ENCODE results near the gene GP1BA.

GP1BA gene

GRCh38 chr17:4939546-4939795 lies 7.4 kb downstream of the GP1BA start:
- no peaks in the 10 kb centered on the region for H3K27me3 ChIP-seq (ENCODE audit: insufficient read depth, low read length)
- H3K79me2 ChIP-seq (ENCODE audit: insufficient read depth, low read length): peaks cover 16% of the 10 kb centered on the region; the same call in 1 of the 2 replicates
- H3K4me2 ChIP-seq (ENCODE audit: low read length): peak overlapping the region; percentile 84
- no peak overlapping the region for H2AFZ ChIP-seq (ENCODE audit: low read length)
- peaks cover 48% of the 10 kb centered on the region for H3K4me1 ChIP-seq (ENCODE audit: insufficient read depth, low read length, severe bottlenecking)
- H3F3A ChIP-seq (ENCODE audit: insufficient read depth, low read length): peaks cover 8% of the 10 kb centered on the region
- no peaks in the 10 kb centered on the region for H3K9me3 ChIP-seq (ENCODE audit: low read length)
- H3K27ac ChIP-seq (ENCODE audit: low read depth, low read length, poor library complexity, severe bottlenecking): peak overlapping the region; percentile 85
- H3K36me3 ChIP-seq (ENCODE audit: insufficient read depth, low read length): peaks cover 66% of the 10 kb centered on the region
- no peak for TF ChIP-seq CTCF (IDR thresholded peaks at IDR 0.05; ENCODE audit: low read length)
- TF ChIP-seq EZH2 (IDR thresholded peaks at IDR 0.05; ENCODE audit: borderline replicate concordance, low read length): no peak
- H3K9me2 ChIP-seq (ENCODE audit: low read depth, low read length): no peaks in the 10 kb centered on the region
- H3K4me3 ChIP-seq (ENCODE audit: low read depth, low read length, poor library complexity, severe bottlenecking): peak overlapping the region; percentile 85
- no peaks in the 10 kb centered on the region for H4K20me1 ChIP-seq (ENCODE audit: insufficient read depth, low read length)
- peak overlapping the region; percentile 98 for H3K9ac ChIP-seq (ENCODE audit: low read length)

GRCh38 chr17:4939796-4940554 lies 7.9 kb downstream of the GP1BA start, which contains the start of the genes RNF167 and SLC25A11:
TSS of gene RNF167 (plus strand) at chr17:4940268. CDS start at chr17:4940910, 642 bp downstream.
TSS of gene SLC25A11 (minus strand) at chr17:4940046. CDS start at chr17:4939910, 136 bp downstream.
- peak within 1 kb of the TSS; percentile 85 for H3K4me3 ChIP-seq (ENCODE audit: low read depth, low read length, poor library complexity, severe bottlenecking)
- no peaks in the 10 kb centered on the region for H3K27me3 ChIP-seq (ENCODE audit: insufficient read depth, low read length)
- peaks cover 16% of the 10 kb centered on the region; the same call in 1 of the 2 replicates for H3K79me2 ChIP-seq (ENCODE audit: insufficient read depth, low read length)
- H3K4me1 ChIP-seq (ENCODE audit: insufficient read depth, low read length, severe bottlenecking): peaks cover 50% of the 10 kb centered on the region
- peak within 1 kb of the TSS; percentile 98 for H3K9ac ChIP-seq (ENCODE audit: low read length)
- H3F3A ChIP-seq (ENCODE audit: insufficient read depth, low read length): peaks cover 13% of the 10 kb centered on the region
- peaks cover 71% of the 10 kb centered on the region for H3K36me3 ChIP-seq (ENCODE audit: insufficient read depth, low read length)
- H2AFZ ChIP-seq (ENCODE audit: low read length): no peak within 1 kb of the TSS
- no peaks in the 10 kb centered on the region for H3K9me2 ChIP-seq (ENCODE audit: low read depth, low read length)
- TF ChIP-seq EZH2 (IDR thresholded peaks at IDR 0.05; ENCODE audit: borderline replicate concordance, low read length) (no peak), CTCF (IDR thresholded peaks at IDR 0.05; ENCODE audit: low read length) (no peak)
- peak within 1 kb of the TSS; percentile 100 for H3K4me2 ChIP-seq (ENCODE audit: low read length)
- peak within 1 kb of the TSS; percentile 85 for H3K27ac ChIP-seq (ENCODE audit: low read depth, low read length, poor library complexity, severe bottlenecking)
- H4K20me1 ChIP-seq (ENCODE audit: insufficient read depth, low read length): no peaks in the 10 kb centered on the region
- no peaks in the 10 kb centered on the region for H3K9me3 ChIP-seq (ENCODE audit: low read length)

GRCh38 chr17:4940555-4941318 lies 8.7 kb downstream of the GP1BA start:
- Histone ChIP-seq H3K36me3 (ENCODE audit: insufficient read depth, low read length) (peaks cover 75% of the 10 kb centered on the region), H3K27ac (ENCODE audit: low read depth, low read length, poor library complexity, severe bottlenecking) (peak overlapping the region; percentile 85), H3K4me3 (ENCODE audit: low read depth, low read length, poor library complexity, severe bottlenecking) (peak overlapping the region; percentile 85), H4K20me1 (ENCODE audit: insufficient read depth, low read length) (no peaks in the 10 kb centered on the region), H3K9ac (ENCODE audit: low read length) (peak overlapping the region; percentile 97), H2AFZ (ENCODE audit: low read length) (no peak overlapping the region), H3K9me3 (ENCODE audit: low read length) (no peaks in the 10 kb centered on the region), H3K79me2 (ENCODE audit: insufficient read depth, low read length) (peaks cover 16% of the 10 kb centered on the region; the same call in 1 of the 2 replicates), H3K27me3 (ENCODE audit: insufficient read depth, low read length) (no peaks in the 10 kb centered on the region), H3K4me1 (ENCODE audit: insufficient read depth, low read length, severe bottlenecking) (peaks cover 58% of the 10 kb centered on the region), H3K4me2 (ENCODE audit: low read length) (peak overlapping the region; percentile 100), H3K9me2 (ENCODE audit: low read depth, low read length) (no peaks in the 10 kb centered on the region), H3F3A (ENCODE audit: insufficient read depth, low read length) (peaks cover 15% of the 10 kb centered on the region)
- no peak for TF ChIP-seq EZH2 (IDR thresholded peaks at IDR 0.05; ENCODE audit: borderline replicate concordance, low read length)
- TF ChIP-seq CTCF (IDR thresholded peaks at IDR 0.05; ENCODE audit: low read length): no peak

All from OCI-LY1 (cell line).